ENCODE data around the gene PIP5K1C.

Gene PIP5K1C

DNA sequence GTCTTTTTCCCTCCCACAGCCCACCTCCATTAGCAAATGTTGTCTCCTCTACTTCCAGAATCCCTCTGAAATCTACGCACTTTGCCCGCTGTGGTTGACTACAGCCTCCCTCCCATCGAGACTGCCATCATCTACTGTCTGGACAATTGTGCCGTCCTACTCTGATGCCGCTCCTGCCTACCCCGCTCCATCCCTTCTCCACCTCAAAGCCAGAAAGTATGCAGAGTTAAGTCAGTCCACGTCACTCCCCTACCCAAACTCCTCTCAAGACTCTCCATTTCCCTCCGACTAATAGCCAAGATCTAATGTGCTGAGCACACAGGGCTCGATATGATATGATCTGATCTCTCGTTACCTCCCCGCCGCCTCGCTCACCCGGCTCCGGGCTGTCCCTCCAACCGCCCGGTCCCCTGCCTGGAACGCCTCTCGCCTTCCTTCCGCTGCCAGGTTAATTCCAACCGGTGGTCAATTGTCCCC, 74.2 kb downstream of the PIP5K1C start:
- peak; percentile 29 for DNase-seq (ENCODE audit: low spot score)

DNA sequence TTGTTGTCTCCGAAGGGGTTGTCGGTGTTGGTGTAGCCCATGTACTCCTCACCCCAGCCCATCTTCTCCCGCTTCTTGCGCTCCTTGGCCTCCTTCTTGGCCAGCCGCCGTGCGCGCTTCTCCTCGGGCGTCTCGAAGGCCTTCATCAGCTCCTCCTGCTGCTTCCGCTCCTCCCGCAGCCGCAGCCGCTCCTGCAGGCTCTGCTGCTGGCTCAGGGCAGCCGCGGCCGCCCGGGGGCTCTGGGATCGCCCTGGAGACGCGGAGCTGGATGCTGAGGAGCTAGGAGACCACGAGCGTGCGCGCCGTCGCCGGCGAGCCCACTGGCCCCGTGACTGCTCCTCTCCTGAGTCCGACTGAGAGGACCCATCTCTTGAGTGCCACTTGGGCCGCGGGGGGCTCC, 76.6 kb downstream of the PIP5K1C start:
- DNase-seq (ENCODE audit: low spot score), result no peak

DNA sequence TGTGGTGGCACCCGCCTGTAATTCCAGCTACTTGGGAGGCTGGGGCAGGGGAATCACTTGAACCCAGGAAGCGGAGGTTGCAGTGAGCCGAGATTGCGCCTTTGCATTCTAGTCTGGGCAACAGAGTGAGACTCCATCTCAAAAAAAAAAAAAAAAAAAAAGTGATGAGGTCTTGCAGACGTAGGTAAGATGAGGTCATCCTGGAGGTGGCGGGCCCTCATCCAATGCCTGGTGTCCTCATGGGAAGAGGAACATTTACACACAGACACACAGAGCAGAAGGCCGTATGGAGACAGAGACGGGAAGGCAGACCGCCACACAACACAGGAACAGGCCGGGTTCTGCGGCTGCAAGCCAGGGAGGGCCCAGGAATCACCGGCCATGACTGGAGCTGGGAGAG, 78.0 kb downstream of the PIP5K1C start:
- no peak for DNase-seq (ENCODE audit: low spot score)

DNA sequence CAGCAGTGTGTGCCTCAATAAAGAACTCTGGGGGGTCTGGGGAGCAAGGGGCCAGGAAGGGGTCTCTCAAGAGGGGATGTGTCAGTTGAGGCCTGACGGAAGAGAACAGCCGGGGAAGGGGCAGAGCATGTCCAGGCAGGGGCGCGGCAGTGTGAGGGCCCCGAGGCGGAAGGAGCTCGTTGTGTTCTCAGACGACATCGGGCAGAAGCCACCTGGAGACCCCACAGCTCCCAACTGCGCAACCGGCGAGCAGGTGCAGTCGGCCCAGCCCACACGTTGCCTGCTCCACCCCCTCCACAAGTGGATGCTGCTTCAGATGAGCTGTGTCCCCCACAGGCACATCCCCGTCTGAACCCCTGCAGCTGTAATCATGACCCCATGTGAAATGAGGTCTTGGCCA, 78.6 kb downstream of the PIP5K1C start:
- no peak for DNase-seq (ENCODE audit: low spot score)

DNA sequence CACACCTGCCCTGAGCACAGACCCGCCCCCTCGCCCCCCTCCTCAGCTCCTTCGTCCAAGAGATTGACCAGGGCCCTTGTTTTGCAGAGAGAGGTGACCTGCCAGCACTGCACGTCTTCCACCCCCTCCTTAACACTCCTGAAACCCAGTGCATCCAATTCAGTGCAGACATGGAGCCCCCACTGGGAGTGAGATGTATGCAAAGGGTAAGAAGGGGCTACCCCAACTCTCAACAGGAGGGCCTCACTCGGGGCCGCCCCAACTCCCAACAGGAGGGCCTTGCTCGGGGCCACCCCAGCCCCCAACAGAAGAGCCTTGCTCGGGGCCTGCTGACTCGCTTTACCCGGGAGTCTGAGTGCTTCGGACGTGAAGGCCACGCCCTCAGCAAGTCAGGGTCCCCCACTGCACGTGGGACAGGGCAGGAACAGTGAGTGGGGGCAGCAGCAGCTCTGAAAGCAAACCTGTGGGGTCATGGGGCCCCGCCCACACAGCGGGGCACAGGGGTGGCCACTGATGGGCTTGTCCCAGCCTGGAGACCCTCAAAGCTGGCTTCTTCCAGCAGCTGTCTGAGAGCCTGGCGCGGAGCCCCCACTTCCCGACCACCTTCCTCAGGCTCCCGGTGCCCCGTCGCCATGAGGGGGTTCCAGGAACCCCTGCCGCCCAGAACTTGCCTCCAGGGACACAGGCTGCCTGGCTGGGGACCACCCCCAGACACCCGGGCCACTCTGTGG, 79.3 kb downstream of the PIP5K1C start:
- no peak for DNase-seq (ENCODE audit: low spot score)

DNA sequence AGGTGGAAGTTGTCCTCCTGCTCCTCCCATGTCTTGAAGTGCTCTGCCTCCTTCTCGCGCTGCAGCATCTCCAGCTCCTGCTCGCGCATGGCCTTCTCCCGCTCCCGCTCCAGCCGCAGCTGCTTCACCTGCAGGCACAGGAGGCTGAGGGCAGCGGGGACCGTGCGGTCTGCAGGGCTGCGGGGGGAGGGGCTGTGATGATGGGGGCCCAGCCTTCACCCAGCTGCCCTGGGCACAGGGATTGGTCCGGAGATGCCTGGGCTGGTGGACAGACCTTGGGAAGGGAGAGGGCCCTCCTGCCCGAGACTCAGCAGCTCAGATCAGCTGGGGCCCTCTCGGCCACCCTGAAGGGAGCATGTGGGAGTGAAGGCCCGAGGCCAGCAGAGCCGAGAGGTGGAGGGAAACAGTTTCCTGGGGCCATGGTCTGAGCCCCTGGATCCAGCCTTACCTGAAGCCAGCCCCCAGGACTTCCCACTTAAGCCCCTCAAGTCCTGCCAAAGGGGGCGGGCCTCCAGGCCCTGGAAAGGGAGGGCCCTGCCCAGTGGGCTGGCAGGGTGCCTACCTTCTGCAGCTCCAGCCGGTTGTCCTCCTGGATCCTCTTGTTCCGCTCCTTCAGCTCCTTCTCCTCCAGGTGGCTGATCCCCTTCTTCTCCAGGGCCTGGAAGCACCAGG, 80.0 kb downstream of the PIP5K1C start:
- DNase-seq (ENCODE audit: low spot score), result no peak

DNA sequence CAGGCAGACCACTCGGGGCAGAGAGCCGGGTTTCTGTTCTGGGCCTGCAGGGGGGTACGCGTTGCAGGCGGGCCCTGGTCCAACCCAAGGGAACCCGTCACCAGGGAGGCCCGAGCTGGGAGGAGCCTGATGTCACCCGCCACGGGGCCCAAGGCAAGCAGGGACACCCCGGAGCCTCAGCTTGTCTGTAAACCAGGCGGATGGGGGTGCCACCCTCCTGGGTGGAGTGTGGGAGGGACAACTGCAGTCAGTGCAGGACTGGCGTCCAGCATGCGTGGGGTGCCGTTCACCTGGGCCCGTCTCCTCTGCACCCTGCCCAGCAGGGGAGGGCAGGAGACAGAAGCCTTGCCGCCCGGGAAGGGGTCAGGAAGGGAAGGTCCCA, 80.6 kb downstream of the PIP5K1C start:
- DNase-seq (ENCODE audit: low spot score), result no peak

DNA sequence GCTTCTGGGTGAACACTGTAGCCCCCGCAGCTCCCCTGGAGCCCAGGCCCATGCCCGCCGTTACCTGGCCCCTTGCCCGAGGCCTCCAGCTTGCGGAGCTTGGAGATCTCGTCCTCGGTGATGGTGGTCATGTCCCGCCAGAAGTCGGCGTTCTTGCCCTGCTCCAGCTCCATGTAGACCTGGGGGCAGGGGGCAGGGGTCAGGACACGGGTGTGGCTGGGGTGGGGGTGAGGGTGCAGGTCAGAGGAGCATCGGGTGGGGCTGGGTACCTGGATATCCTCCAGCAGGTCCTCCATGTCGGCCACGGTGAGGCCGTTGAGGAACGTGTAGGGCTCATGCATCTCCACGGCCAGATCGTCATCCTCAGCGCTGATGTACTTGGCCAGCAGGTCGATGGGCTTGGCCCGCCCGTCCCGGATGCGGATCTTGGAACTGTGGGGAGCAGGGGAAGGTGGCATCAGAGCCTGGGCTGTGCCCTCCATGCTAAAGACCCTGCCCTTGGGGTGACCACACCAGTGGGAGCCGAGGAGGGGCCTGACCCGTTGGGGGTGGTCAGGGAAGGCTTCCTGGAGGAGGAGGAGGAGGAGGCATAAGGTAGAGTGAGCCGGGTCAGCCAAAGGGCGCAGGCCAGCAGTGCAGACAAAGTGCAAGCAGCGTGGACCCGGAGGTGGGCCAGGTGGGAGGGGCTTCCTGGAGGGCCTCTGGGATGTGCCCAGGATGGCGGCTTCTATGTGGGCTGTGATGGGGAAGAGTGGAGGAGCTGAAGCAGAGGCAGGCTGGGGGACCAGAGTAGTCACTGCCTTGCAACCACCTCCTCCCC, 81.2 kb downstream of the PIP5K1C start:
- no peak for DNase-seq (ENCODE audit: low spot score)

DNA sequence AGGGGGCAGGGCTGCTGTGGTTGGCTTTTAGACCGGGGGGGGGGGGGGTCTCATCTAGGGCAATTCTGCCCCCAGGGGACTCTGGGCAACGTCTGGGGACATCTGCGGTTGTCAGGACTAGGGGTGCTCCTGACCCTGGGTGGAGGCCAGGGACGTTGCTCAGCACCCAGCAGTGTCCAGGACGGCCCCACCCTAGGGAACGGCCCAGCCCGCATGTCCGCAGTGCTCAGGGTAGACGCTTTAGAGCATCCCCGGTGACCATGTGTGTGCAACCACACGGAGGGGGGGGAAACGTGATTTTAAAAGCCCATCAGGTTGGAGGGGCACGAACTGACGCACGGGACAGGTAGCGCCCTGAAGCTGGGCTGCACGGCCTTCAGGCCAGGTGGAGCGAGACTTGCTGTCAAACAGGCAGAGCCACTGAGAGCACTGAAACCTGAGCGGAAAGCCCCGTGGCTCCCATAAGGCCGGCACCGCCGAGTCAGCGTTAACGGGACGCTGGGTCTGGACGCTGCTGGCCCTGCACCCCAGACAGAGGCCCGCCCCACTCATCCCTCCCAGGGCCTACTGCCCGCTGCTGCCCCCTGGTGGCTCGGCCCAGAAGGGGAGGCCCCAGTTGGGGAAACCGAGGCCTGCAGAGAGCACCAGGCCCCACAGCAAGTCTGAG, 82.0 kb downstream of the PIP5K1C start:
- peak; percentile 38 for DNase-seq (ENCODE audit: low spot score)

DNA sequence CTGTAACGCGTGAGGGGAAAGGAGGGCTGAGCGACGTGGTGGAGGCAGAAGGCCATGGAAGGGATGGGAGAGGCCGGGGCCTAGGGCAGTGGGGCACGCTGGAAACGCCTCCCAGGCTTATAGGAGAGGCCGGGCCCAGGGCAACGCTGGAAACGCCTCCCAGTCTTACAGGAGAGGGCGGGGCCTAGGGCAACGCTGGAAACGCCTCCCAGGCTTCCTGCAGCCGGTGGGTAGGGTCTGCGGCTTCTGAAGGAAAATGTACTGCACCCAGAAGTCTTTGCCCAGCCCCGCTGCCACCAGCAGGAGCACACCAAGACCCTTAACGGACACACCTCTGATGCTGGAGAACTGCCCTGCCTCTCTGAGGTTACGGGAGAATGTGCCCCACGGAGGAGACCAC, 82.8 kb downstream of the PIP5K1C start:
- DNase-seq (ENCODE audit: low spot score), result no peak

DNA sequence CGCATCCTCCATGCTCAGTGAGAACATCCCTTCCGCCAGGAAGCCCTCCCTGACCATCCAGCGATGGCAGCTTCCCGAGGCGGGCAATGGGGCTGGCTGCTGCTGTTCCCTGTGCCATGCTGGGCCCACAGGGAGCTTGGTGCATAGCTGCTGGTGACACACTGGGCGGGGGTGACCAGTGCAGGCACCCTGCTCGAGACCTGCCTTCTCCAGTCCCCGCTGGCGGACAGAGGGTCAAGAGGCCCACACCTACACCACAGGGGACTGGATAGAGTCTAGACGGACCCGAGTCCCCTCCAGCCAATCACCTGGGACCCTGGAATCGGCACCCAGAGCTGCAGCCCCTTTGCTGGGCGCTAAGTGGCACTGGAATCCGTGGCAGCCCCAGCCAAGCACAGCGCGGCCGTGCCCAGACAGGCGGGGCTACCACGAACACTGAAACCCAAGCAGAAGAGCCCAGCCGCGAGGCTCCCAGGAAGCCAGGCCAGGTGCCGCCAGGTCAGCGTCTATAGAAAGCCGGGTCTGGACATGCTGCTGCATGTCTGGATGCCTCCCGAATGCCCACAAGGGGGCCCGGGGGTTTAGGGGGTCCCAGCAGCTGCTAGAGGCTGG, 84.6 kb downstream of the PIP5K1C start:
- no peak for DNase-seq (ENCODE audit: low spot score)

DNA sequence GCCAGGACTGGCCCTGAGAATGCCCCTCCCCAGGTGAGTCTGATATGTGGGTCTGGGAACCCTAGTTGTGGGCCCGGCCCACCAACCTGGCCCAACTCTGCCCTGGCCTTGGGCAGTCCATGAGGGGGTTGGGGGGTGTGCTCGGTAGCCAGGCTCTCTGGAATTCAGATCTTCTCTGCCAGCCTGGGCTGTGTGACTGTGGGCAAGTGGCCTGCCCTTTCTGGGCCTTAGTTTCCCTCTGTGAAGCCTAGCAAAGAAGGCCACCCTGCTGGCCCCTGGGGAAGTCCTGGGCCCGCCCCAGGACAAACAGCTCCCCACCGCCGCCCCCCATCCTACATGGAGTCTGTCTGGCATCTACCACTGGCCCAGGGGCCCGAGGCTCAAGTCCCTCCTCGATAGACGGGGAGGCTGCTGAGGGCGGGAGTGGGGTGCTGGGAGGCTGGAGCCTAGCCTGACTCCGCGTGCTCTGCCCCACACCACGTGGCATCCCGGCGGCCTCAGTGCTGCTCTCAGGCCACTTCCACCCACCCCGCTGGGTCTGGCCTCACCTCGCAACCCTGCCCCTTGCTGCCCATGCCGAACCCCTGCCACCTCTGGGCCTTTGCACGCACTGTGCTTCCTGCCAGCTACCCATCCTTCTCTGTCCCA, 85.3 kb downstream of the PIP5K1C start:
- no peak for DNase-seq (ENCODE audit: low spot score)

DNA sequence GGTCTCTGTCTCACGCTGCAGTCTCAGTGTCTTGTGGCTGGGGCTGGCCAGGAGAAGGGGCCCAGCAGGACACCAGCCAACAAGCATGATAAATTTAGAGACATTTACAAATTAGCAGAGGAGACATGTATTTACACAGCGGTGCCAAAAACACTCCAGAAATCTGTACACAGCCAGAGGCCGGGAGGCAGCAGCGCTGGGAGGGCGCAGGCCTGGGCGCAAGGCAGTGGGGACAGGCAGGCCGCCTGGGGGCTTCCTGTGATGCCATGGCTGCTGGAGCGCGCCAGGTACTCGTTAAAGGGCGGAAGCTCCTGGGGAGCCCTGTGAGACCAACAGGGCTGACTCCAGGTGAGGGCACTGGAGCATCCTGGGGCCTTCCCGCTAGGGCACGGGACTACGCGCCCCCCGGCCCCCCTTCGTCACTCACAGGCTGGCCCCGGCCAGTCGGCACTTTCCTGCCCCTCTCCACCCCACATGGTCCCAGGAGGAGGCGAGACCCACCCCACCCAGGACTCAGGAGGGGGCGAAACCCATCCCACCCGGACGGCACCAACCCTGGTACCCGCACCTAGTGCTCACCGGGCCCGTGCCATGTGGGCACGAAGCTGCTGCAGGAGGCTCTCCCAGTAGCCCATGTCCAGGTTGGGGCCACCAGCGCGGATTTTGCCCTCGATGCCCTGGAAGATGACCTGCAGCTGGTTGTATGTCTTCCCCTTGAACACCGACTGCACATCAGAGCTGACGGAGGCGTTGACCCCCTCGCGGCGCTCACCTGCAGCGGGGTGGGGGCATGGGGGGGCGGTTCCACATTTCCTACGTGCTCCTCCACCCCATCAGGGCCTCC, 86.2 kb downstream of the PIP5K1C start:
- no peak for DNase-seq (ENCODE audit: low spot score)

DNA sequence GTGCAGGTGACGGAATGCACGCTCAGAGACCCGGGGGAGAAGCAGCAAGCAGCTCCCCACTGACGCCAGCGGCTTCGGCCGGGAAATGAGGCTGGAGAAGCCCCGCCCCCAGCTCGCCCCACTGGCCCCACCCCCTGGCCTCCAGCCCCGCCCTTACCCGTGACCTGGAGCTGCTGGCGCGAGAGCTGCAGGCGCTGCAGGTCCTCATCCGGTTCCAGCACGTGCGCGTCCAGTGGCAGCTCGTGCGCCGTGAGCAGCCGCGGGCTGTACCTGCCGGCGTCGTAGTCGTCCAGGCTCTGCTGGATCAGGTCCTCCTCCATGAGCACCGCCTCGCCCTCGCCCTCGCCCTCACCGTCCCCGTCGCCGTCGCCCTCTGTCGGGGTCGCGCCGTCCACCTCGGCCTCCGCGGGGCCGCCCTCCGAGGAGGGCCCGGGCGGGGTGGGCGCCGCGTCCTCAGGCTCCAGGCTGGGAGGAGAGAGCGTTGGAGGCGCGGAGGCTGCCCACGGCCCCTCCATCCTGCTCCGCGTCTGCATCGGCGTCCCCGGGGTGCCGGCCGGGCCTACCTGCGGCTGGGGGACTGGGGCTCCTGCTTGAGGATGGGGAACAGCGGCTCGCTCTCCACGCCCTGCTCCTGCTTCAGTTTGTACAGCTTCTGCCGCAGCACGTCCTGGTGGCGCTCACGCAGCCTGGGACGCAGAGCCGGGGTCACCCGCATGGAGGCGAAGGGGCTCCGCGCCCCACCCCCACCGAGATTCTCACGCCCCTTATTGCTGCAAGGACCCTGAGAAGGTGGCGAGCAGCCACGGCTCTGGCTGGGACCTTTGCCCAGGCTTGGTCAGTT, 87.1 kb downstream of the PIP5K1C start:
- no peak for DNase-seq (ENCODE audit: low spot score)

DNA sequence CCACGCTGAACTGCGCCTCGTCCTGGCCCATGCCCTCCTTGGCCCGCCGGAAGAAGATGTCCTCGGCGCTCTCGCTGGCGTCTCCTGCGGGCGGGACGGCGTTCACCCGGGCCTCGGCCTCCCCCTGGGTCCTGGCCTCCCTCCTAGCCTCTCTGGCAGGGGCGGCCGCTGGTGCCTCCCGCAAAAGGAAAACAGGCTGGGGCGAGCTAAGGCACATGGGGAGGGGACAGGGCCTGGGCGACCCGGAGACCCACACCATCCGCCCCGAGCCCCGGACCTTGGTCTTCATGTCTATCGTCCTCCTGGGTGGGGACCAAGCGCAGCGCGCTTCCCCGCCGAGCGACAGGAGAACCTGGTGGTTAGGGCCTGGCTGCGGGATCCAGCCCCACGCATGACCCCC, 87.9 kb downstream of the PIP5K1C start:
- no peak for DNase-seq (ENCODE audit: low spot score)

DNA sequence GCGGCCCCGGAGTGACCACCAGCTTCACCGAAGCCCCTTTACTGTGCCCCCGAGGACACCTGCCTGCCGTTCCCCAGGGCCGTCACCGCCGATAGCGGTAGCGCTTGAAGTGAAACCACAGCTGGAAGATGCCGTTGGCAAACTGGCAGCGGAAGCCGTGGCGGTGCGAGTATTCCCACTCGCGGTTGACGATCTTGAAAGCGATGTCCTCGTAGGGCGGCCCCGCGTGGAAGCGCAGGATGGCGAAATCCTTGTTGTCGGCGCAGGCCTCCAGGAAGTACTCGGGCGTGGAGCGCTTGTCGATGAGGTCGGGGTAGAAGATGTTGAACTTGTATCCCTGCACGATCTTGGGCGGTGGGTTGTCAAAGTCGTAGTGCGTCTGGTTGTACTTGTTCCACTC, 88.4 kb downstream of the PIP5K1C start:
- no peak for DNase-seq (ENCODE audit: low spot score)

DNA sequence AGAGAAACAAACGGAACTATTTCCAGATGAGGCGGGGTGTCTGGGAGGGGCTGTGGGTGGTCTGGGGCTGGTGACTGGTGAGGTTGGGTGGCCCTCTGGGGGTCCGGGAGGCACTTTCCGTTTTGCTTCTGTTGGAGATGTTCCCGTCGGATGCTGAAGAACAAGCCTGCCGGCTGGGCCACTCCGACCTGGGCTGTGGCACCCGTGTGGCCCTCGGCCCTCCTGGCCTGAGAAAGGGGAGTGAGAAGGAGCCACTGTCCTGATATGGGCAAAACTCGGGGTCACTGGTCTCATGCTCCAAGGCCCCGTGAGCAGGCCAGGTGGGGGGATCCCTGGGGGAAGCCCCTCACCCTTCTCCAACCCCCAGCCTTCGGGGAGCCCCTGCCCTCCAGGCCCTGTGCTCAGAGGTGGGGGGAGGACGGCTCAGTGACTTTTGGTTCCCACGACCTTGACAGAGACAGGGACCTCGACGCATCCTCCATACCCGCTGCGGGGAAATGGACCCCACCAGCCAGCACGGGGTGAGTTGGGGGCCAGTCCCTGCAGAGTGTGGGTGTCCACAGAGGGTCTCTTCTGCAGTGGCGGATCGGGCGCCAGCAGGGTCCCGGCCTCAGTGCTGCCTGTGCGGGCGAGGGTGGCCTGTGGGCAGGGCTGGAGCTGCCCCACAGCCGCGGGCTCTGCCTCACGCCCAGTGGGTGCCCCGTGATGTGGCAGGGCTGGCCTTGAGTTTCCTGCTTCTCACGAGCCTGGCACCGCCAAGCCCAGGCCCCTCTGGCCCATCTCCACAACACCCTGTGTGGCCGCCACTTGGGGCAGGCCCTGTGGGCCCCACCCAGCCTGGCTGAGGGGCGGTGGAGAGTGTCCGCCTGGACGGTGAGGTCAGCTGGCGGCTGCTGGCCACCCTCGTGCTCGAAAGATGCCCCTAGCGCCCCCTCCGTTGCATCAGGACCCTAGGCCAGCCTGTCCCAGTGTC, 89.2 kb downstream of the PIP5K1C start:
- no peak for DNase-seq (ENCODE audit: low spot score)

Measured in NAMALWA (cell line).